Fibroblast of gingiva (primary cell): ENCODE data around the gene COASY.

ENCODE experiments used
- DNase-seq: peaks from one replicate; pipeline ENCODE4 v3.0.0-alpha.2; 2011; ENCODE audit warnings: low read depth

Gene COASY

DNA sequence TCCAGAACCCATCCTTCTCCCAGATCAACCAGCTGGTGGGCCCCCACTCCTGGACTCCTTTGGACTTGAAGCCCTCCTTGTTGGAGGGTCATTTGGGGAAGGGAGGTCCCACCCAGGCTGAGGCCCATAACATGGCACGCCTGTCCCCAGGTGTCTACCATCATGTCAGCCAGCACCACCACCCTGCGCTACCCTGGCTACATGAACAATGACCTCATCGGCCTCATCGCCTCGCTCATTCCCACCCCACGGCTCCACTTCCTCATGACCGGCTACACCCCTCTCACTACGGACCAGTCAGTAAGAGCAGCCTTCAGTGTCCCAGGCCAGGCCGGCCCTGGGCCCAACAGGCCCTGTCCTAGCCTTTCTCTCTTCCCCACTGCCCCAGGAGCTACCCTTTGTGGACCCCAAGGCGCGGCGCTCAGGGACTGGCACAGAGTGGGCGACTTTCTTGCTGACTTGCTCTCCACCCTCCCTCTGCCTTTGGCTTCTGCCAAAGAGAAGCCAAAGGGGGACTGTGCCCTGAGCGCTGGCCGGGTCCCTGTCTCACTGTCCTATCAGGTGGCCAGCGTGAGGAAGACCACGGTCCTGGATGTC, 51.8 kb downstream of the COASY start:
- DNase-seq = no peak
